Immature natural killer cell (primary cell): Measurements from ENCODE around the gene PANK1. TPM values are rescaled to one million over a fixed set of nuclear protein-coding genes. Genes with fewer than 3 reads are reported as not detected.

Source experiments
- DNase-seq, 3 donors: peaks; one replicate each; pipeline ENCODE4 v3.0.0; 2022; ENCODE audit warnings: mixed read lengths in 1 of 3
- H3K27ac Mint-ChIP-seq, 6 donors: one replicate each; pipeline ENCODE4 v1.8.0; 2020; ENCODE audit warnings: mixed read lengths in 6 of 6, mild to moderate bottlenecking in 5 of 6, inconsistent platforms in 4 of 6, moderate library complexity in 3 of 6
- H3K27me3 Mint-ChIP-seq, 3 donors: one replicate each; pipeline ENCODE4 v1.8.0; 2020 to 2021; ENCODE audit warnings: low read depth in 3 of 3, mild to moderate bottlenecking in 3 of 3, mixed read lengths in 3 of 3, moderate library complexity in 3 of 3, inconsistent platforms in 1 of 3
- H3K36me3 Mint-ChIP-seq, 3 donors: one replicate each; pipeline ENCODE4 v1.8.0; 2020; ENCODE audit warnings: mixed read lengths in 3 of 3, inconsistent platforms in 2 of 3, mild to moderate bottlenecking in 2 of 3
- H3K4me1 Mint-ChIP-seq, 2 donors: one replicate each; pipeline ENCODE4 v1.8.0; 2020; ENCODE audit warnings: inconsistent platforms in 2 of 2, mild to moderate bottlenecking in 2 of 2, mixed read lengths in 2 of 2, moderate library complexity in 1 of 2
- H3K4me3 Mint-ChIP-seq, 5 donors: one replicate each; pipeline ENCODE4 v1.8.0; 2020; ENCODE audit warnings: mild to moderate bottlenecking in 5 of 5, mixed read lengths in 5 of 5, inconsistent platforms in 3 of 5, moderate library complexity in 3 of 5
- H3K9me3 Mint-ChIP-seq, 6 donors: one replicate each; pipeline ENCODE4 v1.8.0; 2020; ENCODE audit warnings: mild to moderate bottlenecking in 6 of 6, mixed read lengths in 6 of 6, inconsistent platforms in 4 of 6, moderate library complexity in 3 of 6
- polyA plus RNA-seq, 3 donors: library from polyadenylated mRNA; unstranded; fragments of 300-500 nt; fragmentation: Illumina TruSeq; gene quantifications; one replicate each; pipeline ENCODE4 v1.2.3, GENCODE V29; 2021

Gene PANK1
- polyA plus RNA-seq, 3 donors from 2014 or later, result 0.66 to 1.4 TPM; not detected in 1

- H3K27me3 Mint-ChIP-seq, result peaks cover 5 to 11% (median 5%) of the 10 kb centered on the region in 3 donors
- peaks cover 10% of the 10 kb centered on the region in 2 donors for H3K4me1 Mint-ChIP-seq
- H3K27ac Mint-ChIP-seq, result peak overlapping the region in 5 of 6 donors; percentile 27 to 93 (median 73)
- peak overlapping the region in 4 of 5 donors; percentile 88 to 97 (median 92) for H3K4me3 Mint-ChIP-seq
- DNase-seq, result no peak
- no peaks in the 10 kb centered on the region for H3K36me3 Mint-ChIP-seq
- no peaks in the 10 kb centered on the region for H3K9me3 Mint-ChIP-seq
Observed at GRCh38 chr10:89645742-89646172, 715 bp upstream of the PANK1 start.

- H3K36me3 Mint-ChIP-seq, result no peaks in the 10 kb centered on the region
- H3K27ac Mint-ChIP-seq, result no peak overlapping the region
- peaks cover 10% of the 10 kb centered on the region in 2 donors for H3K4me1 Mint-ChIP-seq
Observed at GRCh38 chr10:89644691-89644966, 413 bp downstream of the PANK1 start.

GRCh38 chr10:89643812-89644690 lies 991 bp downstream of the PANK1 start:
- Mint-ChIP-seq H3K4me1 (peaks cover 10% of the 10 kb centered on the region in 2 donors), H3K27me3 (peaks cover 0 to 11% (median 5%) of the 10 kb centered on the region in 3 donors), H3K4me3 (no peak overlapping the region), H3K9me3 (no peaks in the 10 kb centered on the region), H3K36me3 (no peaks in the 10 kb centered on the region), H3K27ac (no peak overlapping the region)
- peak; percentile 65 to 83 (median 74) for DNase-seq

More at GRCh38 chr10:89644691-89644966, 413 bp downstream of the PANK1 start:
- DNase-seq, result no peak
- no peaks in the 10 kb centered on the region for H3K9me3 Mint-ChIP-seq
- H3K27me3 Mint-ChIP-seq, result peaks cover 4 to 11% (median 5%) of the 10 kb centered on the region in 3 donors
- H3K4me3 Mint-ChIP-seq, result no peak overlapping the region

- peaks cover 0 to 11% (median 5%) of the 10 kb centered on the region in 3 donors for H3K27me3 Mint-ChIP-seq
- peaks cover 10% of the 10 kb centered on the region in 2 donors for H3K4me1 Mint-ChIP-seq
- H3K27ac Mint-ChIP-seq, result no peak overlapping the region
- DNase-seq, result no peak
- H3K4me3 Mint-ChIP-seq, result no peak overlapping the region
- no peaks in the 10 kb centered on the region for H3K9me3 Mint-ChIP-seq
- no peaks in the 10 kb centered on the region for H3K36me3 Mint-ChIP-seq
Observed at GRCh38 chr10:89643431-89643811, 1.6 kb downstream of the PANK1 start.

- H3K4me1 Mint-ChIP-seq, result peaks cover 10% of the 10 kb centered on the region in 2 donors
- H3K36me3 Mint-ChIP-seq, result no peaks in the 10 kb centered on the region
- DNase-seq, result no peak
- H3K27ac Mint-ChIP-seq, result no peak overlapping the region
- peaks cover 0 to 5% (median 3%) of the 10 kb centered on the region in 3 donors for H3K27me3 Mint-ChIP-seq
- H3K4me3 Mint-ChIP-seq, result no peak overlapping the region
- H3K9me3 Mint-ChIP-seq, result no peaks in the 10 kb centered on the region
Observed at GRCh38 chr10:89642193-89642592, 2.8 kb downstream of the PANK1 start.

- DNase-seq, result no peak
- Mint-ChIP-seq H3K27ac (no peak overlapping the region), H3K9me3 (no peaks in the 10 kb centered on the region), H3K27me3 (peaks cover 0 to 6% (median 2%) of the 10 kb centered on the region in 3 donors), H3K4me3 (no peak overlapping the region), H3K36me3 (no peaks in the 10 kb centered on the region), H3K4me1 (peaks cover 4% of the 10 kb centered on the region in 2 donors)
Observed at GRCh38 chr10:89640241-89640640, 4.8 kb downstream of the PANK1 start.

- Mint-ChIP-seq H3K27ac (no peak overlapping the region), H3K4me1 (peaks cover 0 to 2% of the 10 kb centered on the region in 2 donors), H3K9me3 (no peaks in the 10 kb centered on the region), H3K36me3 (peaks cover 0 to 4% (median 0%) of the 10 kb centered on the region in 3 donors), H3K27me3 (peaks cover 0 to 3% (median 0%) of the 10 kb centered on the region in 3 donors), H3K4me3 (no peak overlapping the region)
- DNase-seq, result no peak
Observed at GRCh38 chr10:89639326-89639725, 5.7 kb downstream of the PANK1 start.

- Mint-ChIP-seq H3K4me1 (no peaks in the 10 kb centered on the region), H3K27me3 (peaks cover 0 to 3% (median 0%) of the 10 kb centered on the region in 3 donors), H3K9me3 (no peaks in the 10 kb centered on the region), H3K27ac (no peak overlapping the region), H3K4me3 (no peak overlapping the region), H3K36me3 (peaks cover 0 to 4% (median 0%) of the 10 kb centered on the region in 3 donors)
- no peak for DNase-seq
Observed at GRCh38 chr10:89637113-89637512, 7.9 kb downstream of the PANK1 start.

- H3K27ac Mint-ChIP-seq, result no peak overlapping the region
- no peaks in the 10 kb centered on the region for H3K9me3 Mint-ChIP-seq
- peaks cover 0 to 4% (median 0%) of the 10 kb centered on the region in 3 donors for H3K36me3 Mint-ChIP-seq
- H3K27me3 Mint-ChIP-seq, result peaks cover 0 to 3% (median 0%) of the 10 kb centered on the region in 3 donors
- DNase-seq, result no peak
- no peaks in the 10 kb centered on the region for H3K4me1 Mint-ChIP-seq
- H3K4me3 Mint-ChIP-seq, result no peak overlapping the region
Observed at GRCh38 chr10:89634637-89635036, 10.4 kb downstream of the PANK1 start.

GRCh38 chr10:89633484-89633883 lies 11.6 kb downstream of the PANK1 start:
- Mint-ChIP-seq H3K4me1 (no peaks in the 10 kb centered on the region), H3K27me3 (peaks cover 0 to 3% (median 0%) of the 10 kb centered on the region in 3 donors)

GRCh38 chr10:89632824-89633223 lies 12.2 kb downstream of the PANK1 start:
- Mint-ChIP-seq H3K9me3 (no peaks in the 10 kb centered on the region), H3K27ac (no peak overlapping the region), H3K27me3 (peaks cover 0 to 3% (median 0%) of the 10 kb centered on the region in 3 donors), H3K4me3 (no peak overlapping the region), H3K4me1 (no peaks in the 10 kb centered on the region), H3K36me3 (peaks cover 0 to 4% (median 0%) of the 10 kb centered on the region in 3 donors)
- no peak for DNase-seq

More at GRCh38 chr10:89633484-89633883, 11.6 kb downstream of the PANK1 start:
- H3K27ac Mint-ChIP-seq, result no peak overlapping the region
- peaks cover 0 to 4% (median 0%) of the 10 kb centered on the region in 3 donors for H3K36me3 Mint-ChIP-seq
- DNase-seq, result no peak
- no peaks in the 10 kb centered on the region for H3K9me3 Mint-ChIP-seq
- no peak overlapping the region for H3K4me3 Mint-ChIP-seq

- Mint-ChIP-seq H3K27me3 (peaks cover 0 to 7% (median 2%) of the 10 kb centered on the region in 3 donors), H3K36me3 (no peaks in the 10 kb centered on the region), H3K4me1 (no peaks in the 10 kb centered on the region), H3K4me3 (no peak overlapping the region), H3K9me3 (no peaks in the 10 kb centered on the region), H3K27ac (no peak overlapping the region)
- no peak for DNase-seq
Observed at GRCh38 chr10:89627830-89628229, 17.2 kb downstream of the PANK1 start.

GRCh38 chr10:89625041-89625765 lies 19.8 kb downstream of the PANK1 start:
- Mint-ChIP-seq H3K9me3 (peaks cover 0 to 9% (median 5%) of the 10 kb centered on the region in 6 donors), H3K4me1 (no peaks in the 10 kb centered on the region), H3K27ac (no peak overlapping the region), H3K36me3 (peaks cover 4% of the 10 kb centered on the region in 3 donors), H3K27me3 (peaks cover 0 to 8% (median 2%) of the 10 kb centered on the region in 3 donors), H3K4me3 (no peak overlapping the region)
- DNase-seq, result no peak

GRCh38 chr10:89624020-89624419 lies 21.0 kb downstream of the PANK1 start:
- Mint-ChIP-seq H3K4me1 (no peaks in the 10 kb centered on the region), H3K36me3 (peaks cover 4 to 8% (median 7%) of the 10 kb centered on the region in 3 donors), H3K4me3 (no peak overlapping the region), H3K27ac (no peak overlapping the region), H3K9me3 (peaks cover 3 to 19% (median 8%) of the 10 kb centered on the region in 6 donors), H3K27me3 (peaks cover 0 to 8% (median 2%) of the 10 kb centered on the region in 3 donors)
- no peak for DNase-seq
